MM.1S (cell line): ENCODE data around the gene SPATC1L.
"Not testable (repeated sequence)": the region's sequence is repeated elsewhere in the genome, so short reads cannot be mapped to it uniquely, and the experiment has no call there.

Experiments used
- EZH2 ChIP-seq: fragments of 300-600 bp; sonication (generic); optimal IDR thresholded peaks from 2 replicates; pipeline ENCODE3; 2017; ENCODE audit warnings: low read depth, mild to moderate bottlenecking, antibody characterized with exemption, low read length, mixed read lengths
- EZH2phosphoT487 ChIP-seq: fragments of 300-600 bp; sonication (generic); IDR thresholded peaks from 2 replicates; pipeline ENCODE4 v1.6.1; 2018; ENCODE audit warnings: antibody characterized with exemption, low read length
- TF ChIP-seq, protein P1 (sequence below): fragments of 300-600 bp; sonication (generic); IDR thresholded peaks from 2 replicates; pipeline ENCODE4 v1.5.1; 2016; ENCODE audit warnings: antibody characterized with exemption, low read length, mixed read lengths

- TF ChIP-seq EZH2, EZH2phosphoT487: not testable (repeated sequence)
- TF ChIP-seq, protein P1, sequence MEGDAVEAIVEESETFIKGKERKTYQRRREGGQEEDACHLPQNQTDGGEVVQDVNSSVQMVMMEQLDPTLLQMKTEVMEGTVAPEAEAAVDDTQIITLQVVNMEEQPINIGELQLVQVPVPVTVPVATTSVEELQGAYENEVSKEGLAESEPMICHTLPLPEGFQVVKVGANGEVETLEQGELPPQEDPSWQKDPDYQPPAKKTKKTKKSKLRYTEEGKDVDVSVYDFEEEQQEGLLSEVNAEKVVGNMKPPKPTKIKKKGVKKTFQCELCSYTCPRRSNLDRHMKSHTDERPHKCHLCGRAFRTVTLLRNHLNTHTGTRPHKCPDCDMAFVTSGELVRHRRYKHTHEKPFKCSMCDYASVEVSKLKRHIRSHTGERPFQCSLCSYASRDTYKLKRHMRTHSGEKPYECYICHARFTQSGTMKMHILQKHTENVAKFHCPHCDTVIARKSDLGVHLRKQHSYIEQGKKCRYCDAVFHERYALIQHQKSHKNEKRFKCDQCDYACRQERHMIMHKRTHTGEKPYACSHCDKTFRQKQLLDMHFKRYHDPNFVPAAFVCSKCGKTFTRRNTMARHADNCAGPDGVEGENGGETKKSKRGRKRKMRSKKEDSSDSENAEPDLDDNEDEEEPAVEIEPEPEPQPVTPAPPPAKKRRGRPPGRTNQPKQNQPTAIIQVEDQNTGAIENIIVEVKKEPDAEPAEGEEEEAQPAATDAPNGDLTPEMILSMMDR, result not testable (repeated sequence)
Observed at GRCh38 chr21:46140352-46141003, 43.8 kb downstream of the SPATC1L start.
